Fibroblast of peridontal ligament (primary cell): ENCODE results near the gene MAP1LC3A.

Source experiments
- DNase-seq: peaks from one replicate; pipeline ENCODE4 v3.0.0-alpha.2; 2010; ENCODE audit errors: extremely low read depth

MAP1LC3A gene

DNA sequence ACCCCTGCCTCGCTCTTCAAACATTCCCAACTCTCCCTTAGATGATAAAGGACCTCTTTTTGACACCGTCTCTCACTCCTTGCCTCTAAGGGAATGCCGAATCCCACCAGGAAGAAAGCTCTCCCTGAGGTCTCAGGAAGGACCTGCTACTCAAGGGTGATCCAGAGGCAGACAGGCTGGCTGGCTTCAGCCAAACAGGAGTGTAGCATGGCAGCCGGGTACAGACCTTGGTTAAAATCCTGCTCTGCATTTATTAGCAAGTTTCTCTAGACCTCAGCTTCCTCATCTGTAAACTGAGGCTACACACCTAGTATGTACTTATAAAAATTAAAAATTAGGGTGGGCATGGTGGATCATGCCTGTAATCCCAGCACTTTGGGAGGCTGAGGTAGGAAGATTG, 17.2 kb downstream of the MAP1LC3A start:
- no peak for DNase-seq

DNA sequence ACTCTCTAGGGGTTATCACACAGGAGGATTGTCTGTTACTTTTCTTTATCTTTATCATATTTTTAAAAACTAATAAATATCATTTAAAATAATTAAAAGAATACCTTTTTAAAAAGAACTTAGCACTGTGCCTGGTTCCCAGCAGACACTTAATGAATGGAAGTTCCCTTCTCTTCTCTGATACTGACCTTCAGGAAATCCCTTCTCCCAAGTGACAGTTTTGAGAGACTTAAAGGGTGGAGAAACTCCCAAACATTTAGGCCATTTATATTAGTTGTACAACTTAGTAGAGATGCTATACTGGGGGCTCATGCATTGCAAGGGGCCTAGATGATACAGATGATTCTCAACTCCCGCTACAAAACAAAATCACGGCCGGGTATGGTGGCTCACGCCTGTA, 18.5 kb downstream of the MAP1LC3A start:
- DNase-seq = no peak

DNA sequence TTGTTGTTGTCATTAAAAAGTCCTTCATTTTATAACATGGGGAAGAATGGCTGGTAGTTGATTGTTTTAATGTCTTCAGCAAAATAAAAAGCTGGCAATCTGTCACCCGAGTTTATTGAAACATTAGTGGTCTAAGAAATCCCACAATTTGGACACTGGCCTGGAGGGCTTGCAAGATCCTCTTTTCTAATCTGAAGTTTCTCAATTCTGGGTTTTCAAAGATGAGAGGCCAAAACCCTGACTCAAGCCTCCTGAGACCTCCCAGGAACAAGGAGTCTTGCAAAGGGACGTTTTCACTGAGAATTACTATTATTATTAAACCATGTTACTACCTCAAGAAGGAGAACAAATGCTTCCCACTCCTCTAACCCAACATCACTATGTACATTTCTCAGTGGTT, 19.5 kb downstream of the MAP1LC3A start:
- DNase-seq = peak; percentile 77

DNA sequence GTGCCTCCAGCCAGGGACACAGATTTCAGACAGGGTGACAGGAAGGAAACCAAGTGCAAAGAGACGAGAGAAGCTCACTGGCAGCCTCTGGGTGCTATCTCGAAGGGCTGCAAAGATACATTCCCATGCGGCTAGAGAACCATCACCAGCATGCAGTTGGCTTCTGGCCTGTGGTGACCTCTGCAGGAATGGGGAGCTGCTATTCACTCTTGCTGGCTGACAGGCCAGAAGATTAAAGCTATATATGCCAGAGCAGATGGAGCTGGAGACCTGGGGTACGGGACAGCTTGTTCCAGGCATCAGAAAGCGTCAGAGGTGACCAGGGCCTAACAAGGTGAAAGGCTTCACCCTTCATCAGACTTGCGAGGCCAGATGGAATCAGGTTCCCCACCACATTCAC, 20.0 kb downstream of the MAP1LC3A start:
- no peak for DNase-seq

DNA sequence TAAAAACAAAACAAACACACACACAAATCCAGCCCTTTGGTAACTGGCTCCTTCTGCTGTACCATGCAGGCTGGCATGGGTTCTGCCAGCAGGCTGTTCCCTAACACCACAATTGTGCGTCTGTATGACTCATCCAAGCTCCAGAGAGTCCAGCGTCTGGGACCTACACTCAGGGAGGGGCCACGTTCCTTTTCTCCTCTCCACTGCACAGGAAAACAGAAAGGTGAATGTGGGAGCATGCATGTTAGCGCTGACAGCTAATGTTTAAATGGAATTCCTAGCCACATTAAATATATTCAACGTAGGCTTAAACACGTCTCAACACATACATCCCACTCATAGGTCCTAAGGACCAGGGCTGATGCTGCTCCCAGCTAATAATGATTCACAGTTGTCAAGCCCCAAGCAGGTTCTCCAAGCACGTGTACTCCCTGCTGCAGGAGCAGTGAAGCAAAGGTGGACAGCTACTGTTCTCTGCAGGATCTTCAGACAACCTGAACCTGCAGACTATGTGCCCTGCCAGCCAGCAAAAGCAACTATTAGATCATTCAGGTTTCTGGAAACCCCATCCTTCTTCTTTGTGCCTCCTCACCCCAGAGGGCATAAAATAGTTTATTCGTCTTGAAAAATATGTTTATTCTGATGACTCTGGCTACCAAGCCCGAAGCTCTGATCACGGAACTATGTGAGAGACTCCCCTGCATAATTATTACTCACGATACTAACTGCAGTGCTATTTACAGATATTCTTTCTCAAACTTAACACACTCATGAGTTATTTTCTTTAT, 20.9 kb downstream of the MAP1LC3A start:
- DNase-seq = peak; percentile 84

DNA sequence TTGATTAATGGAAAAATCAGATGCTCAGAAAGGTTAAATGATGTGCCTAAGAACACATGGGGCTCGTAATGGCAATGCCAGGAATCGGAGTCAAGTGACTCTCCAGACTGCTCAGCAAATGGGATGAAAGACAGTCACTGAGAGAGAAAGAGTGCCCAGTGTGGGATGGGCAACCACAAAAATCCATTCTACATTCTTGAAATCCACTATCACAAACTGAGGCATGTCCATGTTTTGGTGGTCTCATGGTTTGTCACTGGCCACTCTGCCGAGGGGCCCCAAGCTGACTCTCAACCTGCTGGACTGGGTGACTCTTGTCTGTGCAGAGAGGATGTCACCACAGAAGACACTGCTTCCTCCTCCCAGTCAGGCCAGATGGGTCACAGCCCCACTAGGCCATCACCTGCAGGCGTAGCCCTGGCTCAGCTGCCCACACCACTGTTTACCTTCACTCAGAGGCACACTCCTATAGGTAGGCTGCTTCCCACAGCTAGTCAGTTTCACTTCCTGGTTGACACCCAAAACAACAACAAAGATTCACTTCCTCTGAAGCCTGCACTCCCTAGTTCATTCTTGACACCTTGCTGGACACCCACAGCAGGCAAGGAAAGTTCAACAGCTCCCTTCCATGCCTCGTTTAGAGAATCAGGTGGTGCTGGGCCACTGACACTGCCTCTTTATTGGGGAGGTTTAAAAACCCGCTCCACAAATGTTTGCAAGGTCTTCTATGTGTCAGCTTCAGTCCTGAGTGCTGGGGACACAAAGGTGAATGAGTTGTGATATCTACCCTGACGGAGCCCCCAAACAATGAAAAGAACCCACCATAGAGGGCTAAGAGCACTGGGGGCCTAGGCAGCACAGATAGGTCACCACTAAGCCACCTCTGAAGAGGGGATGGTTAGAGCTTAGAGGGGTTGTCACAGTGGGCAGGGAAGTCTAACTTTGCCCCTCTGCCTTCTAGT, 21.7 kb downstream of the MAP1LC3A start:
- DNase-seq = no peak

DNA sequence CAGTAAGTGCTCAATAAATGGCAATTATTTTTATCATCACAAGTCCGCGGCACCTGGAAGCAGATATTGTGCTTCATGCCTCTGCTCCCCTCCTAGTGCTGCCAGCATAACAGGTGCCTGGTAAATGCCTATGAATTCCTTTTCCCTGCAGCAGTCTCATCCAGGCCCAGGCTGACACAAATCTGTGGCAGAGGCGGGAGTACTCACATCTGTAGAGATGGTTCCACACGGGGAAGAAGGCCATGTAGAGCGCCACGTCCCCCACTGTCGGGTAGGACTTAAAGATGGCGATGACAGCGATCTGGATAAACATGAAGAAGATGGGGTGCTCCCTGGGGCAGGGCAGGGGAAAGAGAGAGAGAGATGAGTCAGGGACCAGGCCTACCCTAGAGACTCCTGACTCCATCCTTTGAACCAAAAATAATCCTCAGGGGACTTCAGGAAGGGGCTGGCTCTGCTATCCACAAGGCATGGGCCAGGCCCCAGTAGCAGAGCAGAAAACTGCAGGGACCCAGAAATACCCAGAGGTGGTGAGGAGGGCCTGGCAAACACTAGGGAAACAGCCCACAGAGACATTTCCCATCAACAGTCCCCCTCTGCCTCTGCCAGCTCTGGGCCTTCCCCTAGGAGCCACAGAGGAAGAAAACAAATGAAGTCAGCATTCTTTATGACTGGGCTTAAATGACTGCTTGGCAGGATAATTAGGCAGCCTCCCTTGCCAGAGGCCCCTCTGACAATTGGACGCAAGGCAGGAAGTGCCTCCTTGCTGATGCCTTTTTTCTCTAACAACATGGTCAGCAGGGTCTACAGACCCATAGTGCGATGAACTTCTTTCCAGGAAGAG, 23.0 kb downstream of the MAP1LC3A start:
- peak; percentile 75 for DNase-seq

DNA sequence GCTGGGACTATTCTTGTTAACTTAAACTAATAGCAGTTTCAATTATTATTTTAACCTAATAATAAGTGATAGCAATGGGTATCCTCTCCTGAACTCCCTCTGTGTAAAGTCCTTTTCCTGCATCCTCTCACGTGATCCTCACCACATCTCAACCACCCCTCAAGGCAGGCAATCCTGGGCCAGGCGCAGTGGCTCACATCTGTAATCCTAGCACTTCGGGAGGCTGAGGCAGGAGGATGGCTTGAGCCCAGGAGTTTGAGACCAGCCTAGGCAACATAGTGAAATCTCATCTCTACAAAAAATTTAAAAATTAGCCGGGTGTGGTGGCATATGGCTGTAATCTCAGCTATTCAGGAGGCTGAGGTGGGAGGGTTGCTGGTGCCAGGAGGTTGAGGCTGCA, 23.7 kb downstream of the MAP1LC3A start:
- DNase-seq = no peak

DNA sequence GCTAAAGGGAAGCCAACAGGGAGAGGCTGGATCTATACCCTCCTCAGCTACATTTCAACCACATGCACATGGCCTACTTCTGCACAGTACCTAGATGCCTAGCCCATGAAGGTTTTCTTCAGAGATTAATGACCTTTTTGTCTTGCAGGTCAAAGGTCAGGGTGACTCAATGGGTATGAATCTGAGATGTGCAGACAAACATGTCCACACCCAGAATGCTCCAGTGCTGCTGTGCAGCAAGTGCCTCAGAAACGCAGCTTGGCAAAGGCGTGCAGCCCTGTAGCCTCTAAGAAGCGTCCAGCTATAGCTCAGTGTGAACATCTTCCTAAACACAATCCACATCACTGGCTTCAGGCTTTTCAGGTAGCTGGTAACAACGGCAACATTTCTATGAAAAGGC, 24.4 kb downstream of the MAP1LC3A start:
- no peak for DNase-seq

DNA sequence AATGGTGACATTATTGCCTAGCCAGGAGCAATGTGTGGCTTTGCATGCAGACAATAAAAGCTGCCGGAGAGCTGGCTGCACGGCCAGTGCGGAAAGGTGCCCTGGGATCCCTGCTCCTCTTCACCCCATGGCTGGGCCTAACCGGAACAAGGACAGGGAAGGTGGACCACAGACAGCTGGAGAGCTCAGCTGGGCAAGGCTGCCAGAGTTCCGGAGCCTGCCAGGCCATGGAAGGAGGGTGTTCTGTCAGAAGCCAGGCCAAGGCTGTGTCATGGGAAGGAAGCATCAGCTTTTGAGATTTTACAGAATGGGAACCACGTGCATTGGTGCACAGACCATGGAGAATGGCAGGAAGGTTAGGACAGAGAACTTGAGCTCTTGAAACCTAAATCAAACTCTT, 25.0 kb downstream of the MAP1LC3A start:
- no peak for DNase-seq

DNA sequence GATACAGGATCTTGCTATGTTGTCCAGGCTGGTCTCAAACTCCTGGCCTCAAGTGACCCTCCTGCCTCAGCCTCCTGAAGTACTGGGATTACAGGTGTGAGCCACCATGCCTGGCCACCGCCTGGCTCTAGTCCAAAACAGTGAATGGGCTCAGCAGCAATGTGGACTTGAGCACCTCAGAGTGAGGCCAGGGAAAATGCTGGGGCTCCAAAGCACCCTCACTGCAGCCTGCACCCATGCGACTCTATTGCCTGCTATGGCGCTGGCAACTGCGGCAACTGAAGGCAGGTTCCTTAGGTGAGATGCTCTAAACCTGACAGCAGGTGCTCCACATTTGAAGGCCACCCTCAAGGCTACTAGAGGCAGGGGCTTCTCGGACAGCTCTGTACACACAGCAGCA, 26.5 kb downstream of the MAP1LC3A start:
- no peak for DNase-seq

DNA sequence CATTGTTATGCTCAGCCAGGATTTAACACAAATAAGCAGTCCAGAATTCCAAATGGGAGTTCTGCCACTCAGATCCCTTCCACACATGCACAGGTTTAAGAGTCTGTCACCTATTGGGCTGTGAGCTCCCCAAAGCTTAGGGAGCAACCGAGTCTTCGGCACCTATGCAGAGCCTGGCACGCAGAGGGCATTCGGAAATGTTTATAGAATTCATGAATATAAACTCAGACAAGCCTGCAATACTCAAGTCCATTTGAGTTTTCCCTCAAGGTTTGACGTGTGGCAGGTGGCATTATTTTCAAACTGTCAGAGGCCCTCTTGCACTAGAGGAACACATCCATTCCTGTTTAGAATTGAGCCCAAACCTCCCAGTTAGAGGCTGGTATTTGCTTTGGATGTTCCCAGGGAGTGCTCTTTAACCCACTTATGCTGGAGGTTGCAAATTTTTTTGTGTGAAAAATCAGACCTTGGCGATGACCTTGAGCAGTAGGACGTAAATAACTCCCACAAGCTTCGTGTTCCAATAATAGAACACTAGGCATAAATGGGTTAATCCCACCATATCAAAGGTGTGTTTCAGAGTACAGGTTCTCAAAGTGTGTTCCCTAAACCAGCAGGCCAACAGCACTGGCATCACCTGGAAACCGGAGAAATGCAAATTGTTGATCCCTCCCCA, 28.1 kb downstream of the MAP1LC3A start:
- DNase-seq = no peak

DNA sequence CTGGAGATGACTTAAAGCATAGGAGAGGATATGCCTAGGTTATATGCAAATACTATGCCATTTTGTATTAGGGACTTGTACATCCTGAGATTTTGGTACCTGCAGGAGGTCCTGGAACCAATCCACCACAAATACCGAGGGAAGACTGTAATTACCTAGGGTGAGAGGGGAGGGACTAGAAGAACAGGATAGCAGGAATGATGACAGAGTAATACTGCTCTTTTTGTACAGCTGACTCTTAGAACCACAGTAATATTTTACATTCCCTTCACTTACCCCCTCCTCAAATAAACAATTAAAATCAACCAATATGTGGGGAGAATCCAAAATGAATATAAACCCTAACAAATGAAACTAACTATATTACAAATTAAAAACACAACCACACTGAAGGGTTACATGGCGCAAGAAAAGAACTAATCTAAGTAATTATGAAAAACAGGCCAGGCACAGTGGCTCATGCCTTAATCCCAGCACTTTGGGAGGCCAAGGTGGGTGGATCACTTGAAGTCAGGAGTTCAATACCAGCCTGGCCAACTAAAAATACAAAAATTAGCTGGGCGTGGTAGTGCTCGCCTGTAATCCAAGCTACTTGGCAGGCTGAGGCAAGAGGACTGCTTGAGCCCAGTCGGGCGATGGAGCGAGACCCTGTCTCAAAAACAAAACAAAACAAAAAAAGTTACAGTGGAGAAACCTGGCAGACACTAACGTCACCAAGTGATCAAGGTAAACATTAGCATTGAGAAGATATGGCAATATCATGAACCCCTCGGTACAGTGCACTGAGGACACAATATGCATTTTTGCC, 37.1 kb downstream of the MAP1LC3A start:
- no peak for DNase-seq

DNA sequence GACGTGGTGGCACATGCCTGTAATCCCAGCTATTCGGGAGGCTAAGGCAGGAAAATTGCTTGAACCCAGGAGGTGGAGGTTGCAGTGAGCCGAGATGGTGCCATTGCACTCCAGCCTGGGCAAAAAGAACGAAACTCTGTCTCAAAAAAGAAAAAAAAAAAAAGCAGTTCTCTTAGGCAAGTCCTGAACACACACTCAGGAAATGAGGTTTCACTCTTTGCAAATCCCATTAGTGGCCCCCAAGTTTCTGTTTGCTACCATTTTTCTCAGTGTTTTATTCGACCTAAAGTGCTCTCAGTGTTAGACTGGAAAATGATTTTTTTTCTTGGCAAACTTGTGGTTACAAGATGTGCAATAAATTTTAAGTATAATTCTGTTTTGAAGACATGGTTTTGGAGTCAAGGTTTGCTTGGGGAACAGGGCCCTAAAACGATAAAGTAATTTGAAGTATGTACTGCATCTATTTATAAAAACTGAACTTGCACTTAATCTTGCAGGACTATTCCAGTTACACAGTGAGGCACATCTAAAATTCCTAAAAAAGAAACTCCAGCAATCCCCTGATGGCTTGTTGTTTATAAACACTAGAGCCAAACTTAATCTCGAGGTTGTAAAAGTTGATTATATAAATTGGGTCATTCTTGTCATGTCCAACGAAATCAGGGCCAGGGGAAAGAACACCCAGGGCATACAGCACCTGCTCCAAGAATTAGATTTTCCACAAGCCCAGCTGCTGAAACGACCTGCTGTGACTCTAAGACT, 42.6 kb downstream of the MAP1LC3A start:
- no peak for DNase-seq

DNA sequence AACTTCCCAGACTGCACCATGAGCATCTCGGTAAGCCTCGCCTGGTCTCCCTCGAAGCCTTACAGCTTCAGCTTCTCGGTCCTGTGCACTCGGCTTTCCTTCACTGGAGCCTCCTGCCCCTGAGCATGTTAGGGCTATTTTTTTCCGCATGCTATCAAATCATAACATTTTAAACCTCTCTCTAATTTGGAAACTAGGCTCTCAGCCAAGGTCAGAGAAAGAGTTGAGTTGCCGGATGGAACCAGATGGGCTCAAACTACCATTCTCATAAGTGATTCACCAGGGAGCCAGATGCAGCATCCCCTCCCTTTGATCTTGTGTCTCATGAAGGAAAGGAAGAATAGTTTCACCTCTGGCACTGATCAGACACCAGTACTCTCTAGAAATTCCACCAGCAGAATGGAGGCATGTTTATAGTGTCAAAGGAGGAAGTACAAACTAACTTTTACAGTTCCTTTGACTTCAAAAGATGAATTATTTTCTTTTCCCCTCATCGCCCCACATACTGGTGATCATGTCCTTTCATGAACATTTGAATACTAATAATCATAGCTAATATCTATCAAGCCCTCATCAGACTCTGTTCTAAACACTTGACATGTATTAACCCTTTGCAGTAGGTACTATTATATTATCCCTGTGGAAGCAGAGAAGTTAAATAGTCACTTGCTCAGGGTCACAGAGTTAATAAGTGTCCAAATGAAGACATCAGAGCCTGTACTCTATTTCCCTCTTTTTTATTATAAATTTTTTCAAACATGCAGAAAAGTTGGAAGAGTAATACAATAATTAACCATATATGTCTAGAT, 46.7 kb downstream of the MAP1LC3A start:
- peak; percentile 85 for DNase-seq

DNA sequence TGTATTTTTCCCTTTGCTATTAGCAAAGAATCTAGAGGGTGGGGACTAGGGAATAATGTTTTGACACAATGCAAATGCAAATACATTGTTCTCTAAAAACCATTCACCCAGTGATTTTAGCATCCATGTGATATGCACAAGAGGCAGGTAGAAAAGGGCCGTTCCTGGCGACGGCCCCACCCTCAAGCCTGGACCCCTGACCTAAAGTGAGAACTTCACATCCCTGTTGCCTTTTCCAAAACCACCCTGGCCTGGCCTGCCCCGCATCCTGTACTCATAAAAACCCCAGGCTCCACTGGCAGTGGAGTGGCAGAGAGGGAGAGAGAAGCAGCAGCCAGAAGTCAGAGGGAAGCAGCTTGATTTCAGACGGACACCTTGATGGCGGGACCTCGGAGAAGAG, 48.5 kb downstream of the MAP1LC3A start:
- no peak for DNase-seq
